ENCODE results near the gene MYO10. TPM values are rescaled to one million over a fixed set of nuclear protein-coding genes. Genes with fewer than 3 reads are reported as not detected.
A peak's percentile ranks its signal among the peaks of the same experiment; 100 is the strongest.

Gene MYO10
- total and polyA plus RNA-seq, 2 experiments from 2014 or later, result 8.2 to 9.3 TPM

- Histone ChIP-seq H3K4me1 (ENCODE audit: low read depth) (no peaks in the 10 kb centered on the region), H3K36me3 (no peaks in the 10 kb centered on the region), H3K4me3 (no peak overlapping the region), H3K27me3 (no peaks in the 10 kb centered on the region), H3K27ac (no peak overlapping the region), H3K9me3 (ENCODE audit: low read depth) (no peaks in the 10 kb centered on the region)
- TF ChIP-seq CTCF (IDR thresholded peaks at IDR 0.05; ENCODE audit: low read depth, low read length), result no peak
- no peak for DNase-seq (ENCODE audit: low read depth in 1 of 2, low spot score in 1 of 2)
Observed at GRCh38 chr5:16978296-16978695, 42.2 kb upstream of the MYO10 start.

- Histone ChIP-seq H3K36me3 (no peaks in the 10 kb centered on the region), H3K4me3 (no peak overlapping the region), H3K27me3 (no peaks in the 10 kb centered on the region), H3K9me3 (ENCODE audit: low read depth) (no peaks in the 10 kb centered on the region), H3K4me1 (ENCODE audit: low read depth) (no peaks in the 10 kb centered on the region), H3K27ac (no peak overlapping the region)
- no peak for TF ChIP-seq CTCF (IDR thresholded peaks at IDR 0.05; ENCODE audit: low read depth, low read length)
- DNase-seq (ENCODE audit: low read depth in 1 of 2, low spot score in 1 of 2), result no peak
Observed at GRCh38 chr5:16976625-16977008, 40.5 kb upstream of the MYO10 start.

GRCh38 chr5:16975950-16976624 is 40.0 kb upstream of the MYO10 start:
- H3K36me3 ChIP-seq, result no peaks in the 10 kb centered on the region
- H3K27me3 ChIP-seq, result no peaks in the 10 kb centered on the region
- H3K4me3 ChIP-seq, result no peak overlapping the region
- no peak overlapping the region for H3K27ac ChIP-seq
- H3K4me1 ChIP-seq (ENCODE audit: low read depth), result no peaks in the 10 kb centered on the region
- peak in 1 of 2 donors; percentile 28 for DNase-seq (ENCODE audit: low read depth in 1 of 2, low spot score in 1 of 2)
- no peaks in the 10 kb centered on the region for H3K9me3 ChIP-seq (ENCODE audit: low read depth)
- no peak for TF ChIP-seq CTCF (IDR thresholded peaks at IDR 0.05; ENCODE audit: low read depth, low read length)

- Histone ChIP-seq H3K27ac (no peak overlapping the region), H3K27me3 (no peaks in the 10 kb centered on the region), H3K9me3 (ENCODE audit: low read depth) (no peaks in the 10 kb centered on the region), H3K4me3 (no peak overlapping the region), H3K4me1 (ENCODE audit: low read depth) (no peaks in the 10 kb centered on the region), H3K36me3 (no peaks in the 10 kb centered on the region)
- DNase-seq (ENCODE audit: low read depth in 1 of 2, low spot score in 1 of 2), result no peak
- no peak for TF ChIP-seq CTCF (IDR thresholded peaks at IDR 0.05; ENCODE audit: low read depth, low read length)
Observed at GRCh38 chr5:16974981-16975380, 38.9 kb upstream of the MYO10 start.

GRCh38 chr5:16970826-16971225 is 34.7 kb upstream of the MYO10 start:
- H3K27ac ChIP-seq, result no peak overlapping the region
- no peak for TF ChIP-seq CTCF (IDR thresholded peaks at IDR 0.05; ENCODE audit: low read depth, low read length)
- no peaks in the 10 kb centered on the region for H3K27me3 ChIP-seq
- H3K4me1 ChIP-seq (ENCODE audit: low read depth), result peaks cover under 1% of the 10 kb centered on the region
- H3K36me3 ChIP-seq, result no peaks in the 10 kb centered on the region
- no peak for DNase-seq (ENCODE audit: low read depth in 1 of 2, low spot score in 1 of 2)
- H3K9me3 ChIP-seq (ENCODE audit: low read depth), result no peaks in the 10 kb centered on the region
- no peak overlapping the region for H3K4me3 ChIP-seq

Data from cardiac muscle cell (in vitro differentiated cells and primary cell).